NCI-H1436 treated with DMSO at 0.1 percent for 48 hours (cell line): Measurements from ENCODE around the gene PIGK.
A peak's percentile ranks its signal among the peaks of the same experiment; 100 is the strongest.
"Not testable (repeated sequence)": the region's sequence is repeated elsewhere in the genome, so short reads cannot be mapped to it uniquely, and the experiment has no call there.

Experiments
- DNase-seq: peaks from one replicate; lab custom pipeline; 2025; lab: John Stamatoyannopoulos, UW

PIGK gene

GRCh38 chr1:77219166-77219887 is at the start of gene PIGK:
PIGK (minus strand) TSS chr1:77219430; CDS start chr1:77219402, 28 bp downstream.
- DNase-seq, result peak; percentile 38

DNA sequence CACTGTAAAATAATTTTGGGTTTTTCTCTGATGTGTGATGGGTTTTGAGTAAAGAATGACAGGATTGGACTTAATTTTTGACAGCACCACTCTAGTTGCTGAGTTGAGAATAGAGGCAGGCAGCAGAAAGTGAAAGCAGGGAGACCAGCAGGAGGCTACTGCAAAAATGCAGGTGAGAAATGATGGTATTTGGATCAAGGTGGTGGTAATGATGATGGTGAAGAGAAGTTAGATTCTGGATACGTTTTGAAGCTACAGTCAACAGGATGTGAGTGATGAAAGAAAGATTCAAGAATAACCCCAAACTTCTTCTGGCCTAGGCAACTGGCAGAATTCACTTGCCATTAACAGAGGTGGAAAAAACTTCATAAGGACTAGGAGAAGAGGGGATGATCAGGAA is 47.8 kb upstream of the PIGK start:
- no peak for DNase-seq

- DNase-seq, result no peak
Observed at GRCh38 chr1:77265180-77265579, 46.0 kb upstream of the PIGK start.

GRCh38 chr1:77263708-77264107 is 44.5 kb upstream of the PIGK start:
- no peak for DNase-seq

DNA sequence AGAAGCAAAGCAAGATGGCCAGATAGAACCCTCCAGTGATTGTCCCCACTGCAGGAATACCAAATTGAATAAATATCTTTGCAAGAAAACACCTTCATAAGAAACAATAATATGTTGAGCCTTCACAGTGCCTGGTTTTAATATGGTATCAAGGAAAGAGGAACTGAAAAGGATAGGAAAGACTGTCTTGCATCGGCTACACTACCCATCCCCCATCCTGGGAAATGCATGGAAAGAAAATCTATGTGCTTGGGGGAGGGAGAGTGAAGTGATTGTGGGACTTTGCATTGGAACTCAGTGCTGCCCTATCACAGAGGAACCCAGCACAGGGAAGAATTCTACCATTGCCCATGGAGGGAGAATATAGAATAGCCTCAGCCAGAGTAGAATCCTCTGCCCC is 34.0 kb upstream of the PIGK start:
- no peak for DNase-seq

DNA sequence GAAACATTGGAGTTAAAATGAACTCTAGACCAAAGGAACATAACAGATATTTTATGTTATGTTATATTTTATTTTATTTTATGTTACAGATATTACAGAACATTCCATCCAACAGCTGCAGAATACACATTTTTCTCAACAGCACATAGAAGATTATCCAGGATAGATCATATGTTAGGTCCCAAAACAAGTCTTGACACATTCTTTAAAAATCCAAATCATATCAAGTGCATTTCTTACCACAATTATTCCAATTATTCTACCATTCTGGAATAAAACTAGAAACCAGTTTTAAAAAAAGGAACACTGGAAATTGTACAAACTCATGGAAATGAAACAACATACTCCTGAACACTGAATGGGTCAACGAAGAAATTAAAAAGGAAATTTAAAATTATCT is 30.9 kb upstream of the PIGK start:
- no peak for DNase-seq

GRCh38 chr1:77245830-77246229 is 26.6 kb upstream of the PIGK start:
- no peak for DNase-seq

DNA sequence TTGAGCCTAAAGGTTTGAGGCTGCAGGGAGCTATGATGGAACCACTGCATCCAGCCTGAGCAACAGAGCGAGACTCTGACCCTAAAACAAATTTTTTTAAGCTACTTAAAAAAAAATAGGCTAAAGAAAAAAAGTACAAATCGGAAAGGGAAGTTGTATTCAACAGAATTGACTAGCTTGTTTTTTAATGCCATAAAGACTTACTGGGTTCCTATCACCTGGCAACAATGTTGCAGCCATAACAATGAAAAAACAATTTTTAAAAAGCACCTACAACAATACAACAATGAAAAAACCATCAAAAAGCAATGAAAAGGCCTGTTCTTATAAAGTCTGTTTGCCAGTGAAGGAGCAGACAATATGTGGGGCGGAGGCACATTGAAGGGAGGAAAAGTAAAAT is 20.1 kb upstream of the PIGK start:
- no peak for DNase-seq

- no peak for DNase-seq
Observed at GRCh38 chr1:77238462-77238861, 19.2 kb upstream of the PIGK start.

DNA sequence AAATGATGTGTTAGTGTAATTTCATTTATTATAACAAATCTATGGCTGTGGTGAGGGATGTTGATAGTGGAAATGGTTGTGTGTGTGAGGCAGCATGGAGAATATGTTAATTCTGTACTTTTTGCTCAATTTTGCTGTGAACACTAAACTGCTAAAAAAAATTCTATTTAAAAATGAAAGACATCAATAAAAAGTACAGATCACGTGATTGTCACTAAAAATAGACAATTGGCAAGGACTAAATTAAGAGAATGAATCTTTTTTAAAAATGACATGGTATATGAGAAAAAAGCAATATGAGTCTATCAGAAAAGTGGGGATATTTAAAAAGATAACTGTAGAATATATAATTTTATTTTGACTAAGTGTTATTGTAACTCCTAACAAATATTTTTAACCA is 15.7 kb upstream of the PIGK start:
- no peak for DNase-seq

GRCh38 chr1:77234096-77234495 is 14.9 kb upstream of the PIGK start:
- DNase-seq, result no peak

GRCh38 chr1:77232829-77233228 is 13.6 kb upstream of the PIGK start:
- no peak for DNase-seq

GRCh38 chr1:77230051-77230450 is 10.8 kb upstream of the PIGK start:
- no peak for DNase-seq

DNA sequence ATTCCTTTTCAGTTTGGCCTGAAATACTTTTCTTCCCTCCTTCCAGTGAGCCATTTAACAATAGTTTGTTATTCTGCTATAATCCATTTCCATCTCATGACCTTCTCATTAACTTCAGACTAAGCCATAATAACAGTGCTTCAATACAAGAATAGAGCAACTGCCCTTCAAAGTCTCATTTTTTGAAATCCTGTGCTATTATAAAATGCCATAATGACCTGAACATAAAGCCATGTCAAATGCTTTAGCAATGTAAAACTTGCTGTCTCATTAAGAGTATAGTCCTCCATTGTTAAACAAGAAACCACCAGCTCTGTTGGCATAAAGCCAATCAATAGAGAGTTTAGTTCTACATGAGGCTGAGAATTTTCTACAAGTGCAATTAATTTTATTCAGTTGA is 9.6 kb upstream of the PIGK start:
- no peak for DNase-seq

- DNase-seq, result no peak
Observed at GRCh38 chr1:77227381-77227780, 8.2 kb upstream of the PIGK start.

GRCh38 chr1:77222496-77222895 is 3.3 kb upstream of the PIGK start:
- DNase-seq, result no peak

- no peak for DNase-seq
Observed at GRCh38 chr1:77220687-77221463, 1.6 kb upstream of the PIGK start.

GRCh38 chr1:77218477-77219165 is 609 bp downstream of the PIGK start:
- DNase-seq, result no peak

DNA sequence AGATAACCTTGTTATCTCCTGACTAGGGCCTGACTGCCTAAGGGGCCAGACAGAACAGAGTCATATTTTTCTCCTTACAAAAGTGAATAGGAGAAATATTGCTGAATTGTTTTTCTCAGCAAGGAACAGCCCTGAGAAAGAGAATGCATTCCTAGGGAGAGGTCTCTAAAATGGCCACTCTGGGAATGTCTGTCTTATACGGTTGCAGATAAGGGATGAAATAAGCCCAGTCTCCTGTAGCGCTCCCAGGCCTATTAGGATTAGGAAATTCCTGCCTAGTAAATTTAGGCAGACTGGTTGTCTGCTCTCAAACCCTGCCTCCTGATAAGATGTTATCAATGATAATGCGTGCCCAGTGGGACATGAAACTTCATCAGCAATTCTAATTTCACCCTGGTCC is 15.2 kb downstream of the PIGK start:
- DNase-seq, result not testable (repeated sequence)

DNA sequence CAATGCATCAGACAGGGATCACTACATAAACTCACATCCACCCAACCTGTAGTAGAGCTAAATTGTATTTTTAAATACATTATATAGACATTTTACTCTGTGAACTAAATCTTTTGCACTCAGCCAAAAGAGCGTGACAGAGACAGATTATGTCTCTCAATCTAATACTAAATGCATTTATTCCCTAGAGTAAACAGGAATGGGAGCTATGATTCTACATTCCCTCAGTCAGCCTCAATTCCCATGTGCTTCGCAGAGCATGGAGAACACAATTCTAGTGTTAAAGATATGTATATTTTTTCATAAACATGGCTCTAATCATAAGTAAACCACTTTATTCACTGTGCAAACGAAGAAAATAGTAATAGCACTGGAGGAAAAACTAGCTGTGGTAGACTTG is 16.5 kb downstream of the PIGK start:
- no peak for DNase-seq

- no peak for DNase-seq
Observed at GRCh38 chr1:77200806-77201205, 18.4 kb downstream of the PIGK start.

DNA sequence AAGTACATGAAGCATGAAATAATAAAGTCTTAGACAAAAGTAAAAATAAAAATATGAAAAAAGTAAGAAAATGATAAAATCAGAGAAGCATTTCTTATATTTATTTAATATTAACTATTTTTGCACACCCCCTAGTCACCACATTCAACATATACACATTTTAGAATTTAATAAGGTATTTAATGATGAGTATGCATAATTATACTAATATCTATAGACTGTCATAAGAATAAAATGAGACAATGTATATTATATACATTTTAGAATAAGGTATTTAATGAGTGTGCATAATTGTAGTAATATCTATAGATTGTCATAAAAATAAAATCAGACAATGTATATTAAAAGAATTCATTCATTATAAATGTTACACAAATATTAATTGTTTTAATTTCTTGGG is 18.9 kb downstream of the PIGK start:
- DNase-seq, result no peak

DNA sequence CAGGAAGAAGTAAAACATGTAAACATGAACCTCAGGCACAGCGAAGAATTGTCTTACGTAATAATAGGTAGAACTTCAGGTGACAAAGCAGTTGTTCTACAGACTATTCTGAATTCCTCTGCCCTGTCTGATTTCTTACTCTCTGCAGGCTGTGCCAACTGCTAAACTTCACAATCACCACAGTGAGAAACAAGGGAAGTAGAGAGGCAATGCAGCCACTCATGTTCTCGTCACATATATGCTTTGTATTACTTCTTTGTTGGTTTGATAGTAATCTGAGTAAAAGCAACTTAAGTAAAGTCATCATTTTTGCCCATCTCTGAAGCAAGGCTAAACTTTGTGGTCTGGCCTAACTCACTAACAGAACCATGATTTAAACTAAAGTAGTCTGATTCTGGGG is 21.9 kb downstream of the PIGK start:
- DNase-seq, result no peak
